Panc1 (cell line): ENCODE results near the gene FRK. TPM values are rescaled to one million over a fixed set of nuclear protein-coding genes. Genes with fewer than 3 reads are reported as not detected.
A peak's percentile ranks its signal among the peaks of the same experiment; 100 is the strongest.

Experiments used
- ATAC-seq: fragments of 200-7000 bp; cut with Tn5 transposase; 2 replicates; pipeline ENCODE4 v1.9.1; 2020; ENCODE audit warnings: mild to moderate bottlenecking, moderate library complexity
- Bru-seq: library from RNA; stranded (reverse); fragments of 400-500 nt; gene quantifications from one replicate; lab custom pipeline; 2021; lab: Mats Ljungman, UMichigan
- BruChase-seq, 2 experiments: library from RNA; stranded (reverse); fragments of 400-500 nt; gene quantifications; one replicate each; lab custom pipeline; 2021; lab: Mats Ljungman, UMichigan
- BruUV-seq: library from RNA; stranded (reverse); fragments of 400-500 nt; replicated peaks from 2 replicates; lab custom pipeline; 2021; lab: Mats Ljungman, UMichigan
- CTCF ChIA-PET: fragments of 300-600 bp; sonication (Branson Sonifier 250); formaldehyde crosslinking; loops from one replicate; lab custom pipeline; 2022; ENCODE audit warnings: antibody characterized with exemption; lab: Charles Lee
- POLR2A ChIA-PET: fragments of 300-600 bp; sonication (Branson Sonifier 250); formaldehyde crosslinking; loops from one replicate; lab custom pipeline; 2022; ENCODE audit warnings: antibody characterized with exemption; lab: Charles Lee
- DNase-seq: peaks from one replicate; pipeline ENCODE4 v3.0.0-alpha.2; 2010; ENCODE audit warnings: low read depth, low spot score
- H3K27ac ChIP-seq: 2 replicates; pipeline ENCODE4 v1.5.1; 2011; ENCODE audit warnings: mild to moderate bottlenecking, low read length, inconsistent platforms
- H3K27me3 ChIP-seq: fragments of 200-500 bp; sonication (Bioruptor generic); 2 replicates; pipeline ENCODE4 v1.6.0; 2014; ENCODE audit warnings: low read length, inconsistent platforms; ENCODE audit not compliant: control insufficient read depth, insufficient read depth
- H3K36me3 ChIP-seq: fragments of 200-500 bp; sonication (Bioruptor generic); 2 replicates; pipeline ENCODE4 v1.5.1; 2014; ENCODE audit warnings: inconsistent platforms, mild to moderate bottlenecking, low read length, moderate library complexity; ENCODE audit not compliant: control insufficient read depth, insufficient read depth
- H3K4me1 ChIP-seq: 2 replicates; pipeline ENCODE4 v1.5.1; 2011; ENCODE audit warnings: inconsistent platforms, mild to moderate bottlenecking, low read length, moderate library complexity; ENCODE audit not compliant: control insufficient read depth, insufficient read depth
- H3K4me3 ChIP-seq, 2 experiments: 2 replicates each; pipeline ENCODE4 v1.5.1; 2011 to 2012; ENCODE audit warnings: low read depth in 2 of 2, low read length in 2 of 2, mild to moderate bottlenecking in 2 of 2, inconsistent platforms in 1 of 2, moderate library complexity in 1 of 2
- H3K9me3 ChIP-seq: fragments of 200-500 bp; sonication (Bioruptor generic); 2 replicates; pipeline ENCODE4 v1.5.1; 2014; ENCODE audit warnings: low read depth, mild to moderate bottlenecking, inconsistent platforms, low read length, moderate library complexity; ENCODE audit not compliant: control insufficient read depth, insufficient read depth
- CTCF ChIP-seq: fragments of 450-650 bp; IDR thresholded peaks from 2 replicates; pipeline ENCODE4 v1.5.1; 2017; ENCODE audit warnings: mild to moderate bottlenecking
- POLR2AphosphoS5 ChIP-seq: IDR thresholded peaks from 2 replicates; pipeline ENCODE4 v1.6.1; 2012; ENCODE audit warnings: mild to moderate bottlenecking, low read depth, low read length, moderate library complexity
- REST ChIP-seq, 2 experiments: IDR thresholded peaks; 2 replicates each; pipeline ENCODE4 v1.6.1; 2011 to 2012; ENCODE audit warnings: low read depth in 2 of 2, control low read depth in 1 of 2, low read length in 1 of 2, mild to moderate bottlenecking in 1 of 2, moderate library complexity in 1 of 2; ENCODE audit not compliant: insufficient read depth in 1 of 2
- SIN3A ChIP-seq: IDR thresholded peaks from 2 replicates; pipeline ENCODE4 v1.6.1; 2012; ENCODE audit warnings: low read depth, mild to moderate bottlenecking, low read length, moderate library complexity, borderline replicate concordance; ENCODE audit not compliant: insufficient read depth
- TCF7L2 ChIP-seq: IDR thresholded peaks from 2 replicates; pipeline ENCODE4 v1.6.1; 2011; ENCODE audit warnings: mild to moderate bottlenecking, low read depth, low read length, inconsistent platforms
- in situ Hi-C: cut with HindIII; loops from 2 replicates; pipeline ENCODE4 v1.10.0; 2016; ENCODE audit warnings: low sequenced_read_pairs, low pct_unique_long_range_greater_than_20kb
- intact Hi-C: fragments of 100-400 bp; cut with micrococcal nuclease; formaldehyde crosslinking; loops from one replicate; pipeline ENCODE4 v1.10.0; 2022; ENCODE audit not compliant: unreplicated experiment
- long read RNA-seq: library from polyadenylated mRNA; unstranded; transcript quantifications from one replicate; pipeline ENCODE4 v2.0.0, GENCODE V29; 2021; ENCODE audit not compliant: unreplicated experiment
- polyA plus RNA-seq: library from polyadenylated mRNA; unstranded; fragments of >200 nt; gene quantifications from one replicate; pipeline ENCODE4 v1.2.1, GENCODE V29; 2012; ENCODE audit warnings: missing spikeins; ENCODE audit not compliant: insufficient read length
- total RNA-seq: library from RNA; stranded (reverse); gene quantifications from one replicate; pipeline ENCODE4 v1.2.1, GENCODE V29; 2021; ENCODE audit not compliant: unreplicated experiment

Gene FRK, protein sequence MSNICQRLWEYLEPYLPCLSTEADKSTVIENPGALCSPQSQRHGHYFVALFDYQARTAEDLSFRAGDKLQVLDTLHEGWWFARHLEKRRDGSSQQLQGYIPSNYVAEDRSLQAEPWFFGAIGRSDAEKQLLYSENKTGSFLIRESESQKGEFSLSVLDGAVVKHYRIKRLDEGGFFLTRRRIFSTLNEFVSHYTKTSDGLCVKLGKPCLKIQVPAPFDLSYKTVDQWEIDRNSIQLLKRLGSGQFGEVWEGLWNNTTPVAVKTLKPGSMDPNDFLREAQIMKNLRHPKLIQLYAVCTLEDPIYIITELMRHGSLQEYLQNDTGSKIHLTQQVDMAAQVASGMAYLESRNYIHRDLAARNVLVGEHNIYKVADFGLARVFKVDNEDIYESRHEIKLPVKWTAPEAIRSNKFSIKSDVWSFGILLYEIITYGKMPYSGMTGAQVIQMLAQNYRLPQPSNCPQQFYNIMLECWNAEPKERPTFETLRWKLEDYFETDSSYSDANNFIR
- total RNA-seq (2.5 TPM), Bru-seq, nascent RNA (percentile 58 among the genes with signal in this experiment), BruChase-seq, experiment 1, labeled RNA remaining after a 2-hour chase (percentile 56 among the genes with signal in this experiment), BruChase-seq, experiment 2, labeled RNA remaining after a 6-hour chase (percentile 47 among the genes with signal in this experiment)
- polyA plus RNA-seq, result 0.16 TPM
- long read RNA-seq, partial matches to known transcripts, result 0 of 2 reads
- long read RNA-seq, other reads (novel, unspliced or antisense), result 2 of 2 reads

DNA sequence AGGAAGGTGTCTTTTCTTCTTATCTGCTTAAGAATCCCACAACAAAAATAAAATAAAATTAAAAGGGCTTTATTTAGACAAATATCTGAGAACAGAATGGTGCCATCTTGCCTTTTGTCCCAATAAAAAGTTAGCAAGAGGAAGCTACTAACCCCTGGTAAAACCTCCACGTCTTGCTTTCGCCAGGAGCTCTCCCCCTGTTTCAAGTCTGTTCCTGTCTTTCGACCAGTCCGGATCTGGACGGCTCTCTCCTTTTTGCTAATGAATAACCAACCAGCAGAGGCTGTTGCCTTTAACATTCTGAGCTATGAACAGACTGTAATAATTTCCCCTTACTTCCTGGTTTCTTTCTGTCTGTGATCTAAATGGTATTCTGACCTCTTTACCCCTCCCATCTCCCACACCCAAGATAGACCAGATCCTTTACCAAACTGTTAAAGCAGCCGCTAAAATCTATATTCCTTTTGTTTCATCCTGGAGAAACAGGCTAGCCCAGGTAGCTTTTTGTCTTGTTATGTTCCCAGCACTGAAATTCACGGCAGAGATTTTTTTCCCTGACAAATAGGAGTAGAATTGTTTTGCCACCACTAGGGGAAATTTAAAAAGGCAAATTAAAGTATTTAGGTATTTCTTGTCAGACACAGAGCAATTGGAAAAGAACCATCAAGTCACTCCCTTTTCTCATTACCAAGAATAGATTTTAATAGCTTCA, at the start of gene FRK:
Gene FRK, minus strand, starts transcription at position 320 of the 712 bp plus-strand sequence. CDS start 580 bp downstream, outside the sequence.
- intact Hi-C loops, result no loop called here
- in situ Hi-C loops, result no loop called here
- peaks cover 3% of the 10 kb centered on the region; the same call in 1 of the 2 replicates for H3K27me3 ChIP-seq
- BruUV-seq, result no TSS peak
- TF ChIP-seq CTCF, result peak; percentile 37; the same call in 1 of the 2 replicates
- no peak for TF ChIP-seq REST (IDR thresholded peaks at IDR 0.05; ENCODE audit: insufficient read depth in 1 of 2, low read depth in 2 of 2, low read length in 1 of 2)
- no peak for TF ChIP-seq SIN3A
- no peak for TF ChIP-seq TCF7L2
- TF ChIP-seq POLR2AphosphoS5, result no peak
- DNase-seq, result no peak
- ChIA-PET POLR2A (interaction anchor here (0.7 to 1.1 kb wide), 2 partner anchors 16 to 40 kb away, joined by 3 to 4 read pairs; partner anchors contain the start of gene NT5DC1), CTCF (interaction anchor here (0.7 to 1.4 kb wide), 5 partner anchors 36 to 50 kb away, joined by 3 to 7 read pairs (median 5); partner anchors contain the start of gene NT5DC1)
- H3K4me1 ChIP-seq, result peaks cover 5% of the 10 kb centered on the region; the same call in 1 of the 2 replicates
- ATAC-seq, result peak; percentile 79
- no peaks in the 10 kb centered on the region for H3K36me3 ChIP-seq
- H3K4me3 ChIP-seq, result peak within 1 kb of the TSS; percentile 24 to 71
- H3K9me3 ChIP-seq, result no peaks in the 10 kb centered on the region
- peak within 1 kb of the TSS; percentile 49 for H3K27ac ChIP-seq

GRCh38 chr6:116108836-116109235, 48.1 kb upstream of the FRK start:
- TF ChIP-seq CTCF, result no peak

More at GRCh38 chr6:116108836-116109235, 48.1 kb upstream of the FRK start:
- Histone ChIP-seq H3K9me3 (no peaks in the 10 kb centered on the region), H3K4me3 (no peak overlapping the region), H3K4me1 (no peaks in the 10 kb centered on the region), H3K27me3 (no peaks in the 10 kb centered on the region), H3K36me3 (peaks cover 30% of the 10 kb centered on the region), H3K27ac (no peak overlapping the region)
- CTCF ChIA-PET, result no interaction called here
- ATAC-seq, result no peak
- POLR2A ChIA-PET, result no interaction called here
- in situ Hi-C loops (no loop called here), intact Hi-C loops (no loop called here)
- DNase-seq, result no peak
- BruUV-seq, result no TSS peak
